Epithelial cell of proximal tubule (primary cell): ENCODE results near the gene PPP1R12A. TPM values are rescaled to one million over a fixed set of nuclear protein-coding genes. Genes with fewer than 3 reads are reported as not detected.

ENCODE experiments used
- DNase-seq: peaks from one replicate; pipeline ENCODE4 v3.0.0-alpha.2; 2011; ENCODE audit warnings: low read depth
- H3K4me3 ChIP-seq: 2 replicates; pipeline ENCODE4 v1.5.1; 2011; ENCODE audit warnings: low read depth, mild to moderate bottlenecking, low read length
- total RNA-seq: library from RNA; depleted of rRNA; stranded (reverse); fragments of >200 nt; gene quantifications from 2 replicates; pipeline ENCODE4 v1.2.3, GENCODE V29; 2015
- TF ChIP-seq, protein P1 (sequence below): conservative IDR thresholded peaks from 2 replicates; pipeline ENCODE4 v1.5.1; 2012; ENCODE audit warnings: low read depth, mild to moderate bottlenecking, low read length

The PPP1R12A gene
- total RNA-seq, 1 donor from 2014 or later, result 66.0 TPM

- TF ChIP-seq, protein P1, sequence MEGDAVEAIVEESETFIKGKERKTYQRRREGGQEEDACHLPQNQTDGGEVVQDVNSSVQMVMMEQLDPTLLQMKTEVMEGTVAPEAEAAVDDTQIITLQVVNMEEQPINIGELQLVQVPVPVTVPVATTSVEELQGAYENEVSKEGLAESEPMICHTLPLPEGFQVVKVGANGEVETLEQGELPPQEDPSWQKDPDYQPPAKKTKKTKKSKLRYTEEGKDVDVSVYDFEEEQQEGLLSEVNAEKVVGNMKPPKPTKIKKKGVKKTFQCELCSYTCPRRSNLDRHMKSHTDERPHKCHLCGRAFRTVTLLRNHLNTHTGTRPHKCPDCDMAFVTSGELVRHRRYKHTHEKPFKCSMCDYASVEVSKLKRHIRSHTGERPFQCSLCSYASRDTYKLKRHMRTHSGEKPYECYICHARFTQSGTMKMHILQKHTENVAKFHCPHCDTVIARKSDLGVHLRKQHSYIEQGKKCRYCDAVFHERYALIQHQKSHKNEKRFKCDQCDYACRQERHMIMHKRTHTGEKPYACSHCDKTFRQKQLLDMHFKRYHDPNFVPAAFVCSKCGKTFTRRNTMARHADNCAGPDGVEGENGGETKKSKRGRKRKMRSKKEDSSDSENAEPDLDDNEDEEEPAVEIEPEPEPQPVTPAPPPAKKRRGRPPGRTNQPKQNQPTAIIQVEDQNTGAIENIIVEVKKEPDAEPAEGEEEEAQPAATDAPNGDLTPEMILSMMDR, result no peak
- no peak overlapping the region for H3K4me3 ChIP-seq
- no peak for DNase-seq
Measured at GRCh38 chr12:79927772-79928474, 7.0 kb downstream of the PPP1R12A start.

DNA sequence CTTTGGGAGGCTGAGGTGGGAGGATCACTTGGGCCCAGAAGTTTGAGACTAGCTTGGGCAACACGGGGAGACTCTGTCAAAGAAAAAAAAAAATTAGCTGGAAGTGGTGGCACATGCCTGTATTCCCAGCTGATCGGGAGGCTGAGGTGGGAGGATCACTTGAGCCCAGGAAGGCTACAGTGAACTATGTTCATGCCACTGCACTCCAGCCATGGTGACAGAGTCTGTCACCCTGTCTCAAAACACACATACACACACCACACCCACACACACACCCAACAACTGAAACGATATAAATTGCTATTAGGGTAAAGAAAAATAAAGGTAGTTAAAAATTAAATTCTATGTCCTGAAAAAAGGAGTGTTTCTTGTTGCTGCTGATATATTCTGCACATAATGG lies 7.9 kb downstream of the PPP1R12A start:
- TF ChIP-seq, protein P1, result no peak

GRCh38 chr12:79925492-79925891 lies 9.4 kb downstream of the PPP1R12A start:
- DNase-seq, result no peak
- TF ChIP-seq, protein P1, result no peak
- no peak overlapping the region for H3K4me3 ChIP-seq

More for the DNA sequence above, 7.9 kb downstream of the PPP1R12A start:
- H3K4me3 ChIP-seq, result no peak overlapping the region
- no peak for DNase-seq

DNA sequence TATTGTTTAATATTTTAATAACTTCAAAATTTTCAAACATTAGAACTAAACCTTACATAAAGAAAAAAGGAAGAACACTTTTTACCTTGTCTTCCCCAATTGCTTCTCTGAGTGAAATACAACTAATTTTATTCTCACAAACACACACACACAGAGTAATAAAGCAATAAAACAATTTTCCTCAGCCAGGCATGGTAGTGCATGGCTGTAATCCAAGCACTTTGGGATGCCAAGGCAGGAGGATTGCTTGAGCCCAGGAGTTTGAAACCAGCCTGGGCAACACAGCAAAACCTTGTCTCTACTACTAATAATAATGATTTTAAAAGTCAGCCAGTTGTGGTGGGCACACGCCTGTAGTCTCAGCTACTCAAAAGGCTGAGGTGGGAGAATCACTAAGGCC lies 13.1 kb downstream of the PPP1R12A start:
- H3K4me3 ChIP-seq, result no peak overlapping the region
- no peak for DNase-seq
- TF ChIP-seq, protein P1, result no peak

- TF ChIP-seq, protein P1, result no peak
- DNase-seq, result no peak
- no peak overlapping the region for H3K4me3 ChIP-seq
Measured at GRCh38 chr12:79920421-79921238, 14.3 kb downstream of the PPP1R12A start.

DNA sequence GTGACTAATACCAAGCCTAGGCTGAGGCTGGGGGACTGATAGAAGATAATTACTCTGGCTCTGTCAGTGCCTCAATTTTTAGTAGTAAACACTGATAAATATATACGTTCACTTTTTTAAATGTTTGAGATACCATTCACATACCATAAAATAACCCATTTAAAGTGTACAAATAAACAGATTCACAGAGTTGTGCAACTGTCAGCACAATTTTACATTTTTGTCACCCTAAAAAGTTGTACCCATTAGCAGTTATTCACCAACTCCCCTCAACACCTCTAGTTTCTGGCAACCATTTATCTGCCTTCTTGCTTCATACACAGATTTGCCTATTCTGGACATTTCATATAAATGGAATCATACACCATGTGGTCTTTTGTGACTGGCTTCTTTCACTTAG lies 15.1 kb downstream of the PPP1R12A start:
- no peak for DNase-seq
- TF ChIP-seq, protein P1, result no peak

More for the DNA sequence above, 15.1 kb downstream of the PPP1R12A start:
- H3K4me3 ChIP-seq, result no peak overlapping the region
